AG10803 (cell line): ENCODE results near the gene HIP1.

Experiments used
- DNase-seq: peaks from one replicate; pipeline ENCODE4 v3.0.0; 2010; ENCODE audit warnings: low read depth
- H3K4me3 ChIP-seq: 2 replicates; pipeline ENCODE4 v1.5.1; 2011; ENCODE audit warnings: mild to moderate bottlenecking, low read length, control low read depth
- CTCF ChIP-seq: conservative IDR thresholded peaks from 2 replicates; pipeline ENCODE4 v1.5.1; 2011; ENCODE audit warnings: mild to moderate bottlenecking, low read length, control low read depth, inconsistent platforms

Gene HIP1

DNA sequence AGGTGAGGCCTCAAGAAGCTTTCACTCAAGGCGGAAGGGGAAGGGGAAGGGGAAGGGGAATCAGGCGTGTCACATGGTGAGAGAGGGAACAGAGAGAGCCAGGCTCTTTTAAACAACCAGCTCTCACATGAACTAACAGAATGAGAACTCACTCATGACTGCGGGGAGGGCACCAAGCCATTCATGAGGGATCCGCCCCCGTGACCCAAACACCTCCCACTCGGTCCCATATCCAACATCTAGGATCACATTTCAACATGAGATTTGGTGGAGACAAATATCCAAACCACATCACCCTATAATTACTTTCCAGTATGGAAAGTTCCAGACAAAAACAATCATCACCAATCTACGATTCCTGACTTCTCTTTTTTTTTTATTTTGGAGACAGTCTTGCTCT is 22.9 kb downstream of the HIP1 start:
- DNase-seq: no peak
- H3K4me3 ChIP-seq: no peak overlapping the region
- no peak for TF ChIP-seq CTCF

GRCh38 chr7:75712517-75713361 is 26.0 kb downstream of the HIP1 start:
- DNase-seq: no peak
- TF ChIP-seq CTCF: no peak
- no peak overlapping the region for H3K4me3 ChIP-seq

DNA sequence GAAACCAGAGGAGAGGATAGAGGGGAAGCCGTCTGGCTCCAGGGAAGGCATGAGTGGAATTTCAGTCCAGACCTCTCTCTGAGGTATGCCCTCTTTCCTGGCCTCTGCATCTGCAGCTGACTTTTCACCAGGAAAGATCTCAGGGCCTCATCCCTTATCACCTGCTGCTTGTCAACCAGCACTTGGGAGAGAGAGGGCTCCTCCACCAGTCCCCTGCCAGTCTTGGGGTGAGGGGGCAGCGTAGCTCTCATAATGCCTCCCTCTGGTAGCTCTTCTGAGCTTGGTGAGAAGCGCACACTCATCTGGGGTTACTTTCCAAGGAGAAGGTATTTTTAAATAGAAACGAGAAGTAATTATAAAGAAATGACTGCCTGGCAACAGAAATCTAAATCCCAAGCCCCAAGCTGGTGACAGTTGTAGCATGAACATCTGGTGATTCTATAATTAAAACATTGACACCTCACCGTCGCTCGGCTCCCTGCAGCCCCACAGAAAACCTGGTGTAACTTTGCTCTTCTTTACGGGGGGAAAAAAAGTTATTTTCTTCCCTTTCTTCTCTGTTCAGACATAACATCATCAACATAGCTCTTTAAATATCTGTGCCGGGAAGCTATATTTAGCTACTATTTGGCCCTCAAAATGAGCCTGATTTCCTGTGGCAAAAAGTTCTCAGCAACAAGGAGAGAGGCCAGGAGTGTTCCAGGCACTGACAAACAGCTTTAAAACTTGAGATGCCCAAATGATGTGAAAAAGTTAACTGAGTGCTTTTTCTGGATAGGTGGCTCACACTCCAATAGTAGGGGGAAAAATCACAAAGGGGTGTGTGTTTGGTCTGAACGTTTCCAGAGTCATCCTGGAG is 26.9 kb downstream of the HIP1 start:
- TF ChIP-seq CTCF: no peak
- peak; percentile 62 for DNase-seq
- H3K4me3 ChIP-seq: peak overlapping the region; percentile 1

DNA sequence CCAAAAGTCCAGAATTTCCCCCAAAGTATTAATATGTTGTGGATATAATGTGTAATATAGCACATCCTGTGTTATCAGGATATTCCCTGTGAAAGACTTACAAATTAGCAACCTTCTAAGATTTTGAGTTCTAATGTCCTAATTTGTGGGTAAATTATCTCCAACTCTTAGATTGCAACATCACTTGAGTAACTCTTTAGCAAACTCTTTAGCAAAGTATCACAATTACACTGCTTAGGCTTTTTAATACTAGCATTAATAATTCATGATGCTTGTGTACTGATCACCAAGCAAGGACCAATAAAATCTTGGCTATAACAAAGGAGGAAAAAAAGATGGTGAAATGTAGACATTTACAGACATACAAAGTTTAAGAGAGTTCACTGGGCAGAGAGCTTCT is 27.7 kb downstream of the HIP1 start:
- TF ChIP-seq CTCF: no peak
- H3K4me3 ChIP-seq: no peak overlapping the region
- no peak for DNase-seq

DNA sequence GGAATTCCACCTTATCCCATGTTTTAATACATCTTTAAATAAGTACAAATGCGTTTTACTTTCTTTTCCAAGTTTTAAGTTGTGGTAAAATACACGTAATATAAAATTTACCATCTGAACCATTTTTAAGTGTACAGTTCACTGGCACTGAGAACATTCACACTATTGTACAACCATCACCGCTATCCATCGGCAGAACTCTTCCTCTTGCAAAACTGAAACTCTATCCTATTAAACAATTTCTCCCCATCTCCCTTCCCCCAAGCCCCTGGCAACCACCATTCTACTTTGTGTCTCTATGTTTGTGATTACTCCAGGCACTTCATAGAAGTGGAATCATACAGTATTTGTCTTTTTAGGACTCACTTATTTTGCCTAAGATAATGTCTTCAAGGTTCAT is 33.8 kb downstream of the HIP1 start:
- no peak overlapping the region for H3K4me3 ChIP-seq
- TF ChIP-seq CTCF: no peak
- DNase-seq: no peak

GRCh38 chr7:75702515-75702914 is 36.2 kb downstream of the HIP1 start:
- no peak for TF ChIP-seq CTCF
- H3K4me3 ChIP-seq: no peak overlapping the region
- DNase-seq: no peak
